ENCODE data around the gene ITFG2. TPM values are rescaled to one million over a fixed set of nuclear protein-coding genes. Genes with fewer than 3 reads are reported as not detected.
A peak's percentile ranks its signal among the peaks of the same experiment; 100 is the strongest.

ITFG2 gene
- total RNA-seq, 1 donor from 2014 or later, result 17.9 TPM

GRCh38 chr12:2792671-2793500, 19.6 kb upstream of the ITFG2 start:
- Mint-ChIP-seq H3K4me1 (ENCODE audit: low read depth) (peaks cover 16% of the 10 kb centered on the region), H3K4me3 (ENCODE audit: unreplicated experiment) (no peak overlapping the region), H3K27ac (ENCODE audit: unreplicated experiment) (no peak overlapping the region), H3K36me3 (ENCODE audit: low read depth) (peaks cover 6% of the 10 kb centered on the region), H3K27me3 (ENCODE audit: low read depth) (peaks cover 4% of the 10 kb centered on the region), H3K9me3 (ENCODE audit: low read depth) (no peaks in the 10 kb centered on the region)
- no peak for TF ChIP-seq CTCF (IDR thresholded peaks at IDR 0.05)
- DNase-seq (ENCODE audit: low spot score), result no peak

- H3K4me3 Mint-ChIP-seq (ENCODE audit: unreplicated experiment), result peak overlapping the region; percentile 68
- peaks cover 7% of the 10 kb centered on the region for H3K36me3 Mint-ChIP-seq (ENCODE audit: low read depth)
- H3K27ac Mint-ChIP-seq (ENCODE audit: unreplicated experiment), result no peak overlapping the region
- TF ChIP-seq CTCF (IDR thresholded peaks at IDR 0.05), result no peak
- H3K4me1 Mint-ChIP-seq (ENCODE audit: low read depth), result peaks cover 16% of the 10 kb centered on the region
- no peaks in the 10 kb centered on the region for H3K27me3 Mint-ChIP-seq (ENCODE audit: low read depth)
- DNase-seq (ENCODE audit: low spot score), result no peak
- H3K9me3 Mint-ChIP-seq (ENCODE audit: low read depth), result no peaks in the 10 kb centered on the region
Measured at GRCh38 chr12:2793561-2793960, 18.9 kb upstream of the ITFG2 start.

- Mint-ChIP-seq H3K27ac (ENCODE audit: unreplicated experiment) (peak overlapping the region; percentile 32), H3K27me3 (ENCODE audit: low read depth) (no peaks in the 10 kb centered on the region), H3K4me1 (ENCODE audit: low read depth) (peaks cover 16% of the 10 kb centered on the region), H3K9me3 (ENCODE audit: low read depth) (no peaks in the 10 kb centered on the region), H3K4me3 (ENCODE audit: unreplicated experiment) (peak overlapping the region; percentile 68), H3K36me3 (ENCODE audit: low read depth) (peaks cover 12% of the 10 kb centered on the region)
- no peak for DNase-seq (ENCODE audit: low spot score)
- TF ChIP-seq CTCF (IDR thresholded peaks at IDR 0.05), result no peak
Measured at GRCh38 chr12:2794191-2794735, 18.2 kb upstream of the ITFG2 start.

GRCh38 chr12:2794736-2795289, 17.7 kb upstream of the ITFG2 start, which contains the start of gene FKBP4:
FKBP4 (plus strand) TSS chr12:2794970; CDS start chr12:2795140, 170 bp downstream.
- H3K4me1 Mint-ChIP-seq (ENCODE audit: low read depth), result peaks cover 16% of the 10 kb centered on the region
- H3K36me3 Mint-ChIP-seq (ENCODE audit: low read depth), result peaks cover 18% of the 10 kb centered on the region
- H3K9me3 Mint-ChIP-seq (ENCODE audit: low read depth), result no peaks in the 10 kb centered on the region
- H3K27me3 Mint-ChIP-seq (ENCODE audit: low read depth), result no peaks in the 10 kb centered on the region
- TF ChIP-seq CTCF (IDR thresholded peaks at IDR 0.05), result peak; percentile 22
- peak within 1 kb of the TSS; percentile 32 for H3K27ac Mint-ChIP-seq (ENCODE audit: unreplicated experiment)
- H3K4me3 Mint-ChIP-seq (ENCODE audit: unreplicated experiment), result peak within 1 kb of the TSS; percentile 87
- DNase-seq (ENCODE audit: low spot score), result no peak

Data from chondrocyte (in vitro differentiated cells).